HCT116 (cell line): ENCODE data around the gene CAB39L.

Experiments
- CTCF ChIP-seq, 3 experiments: fragments of 200-600 bp in 1 of 3; sonication (generic) in 1 of 3; IDR thresholded peaks in 2 of 3; conservative IDR thresholded peaks in 1 of 3; 2 replicates each; pipeline ENCODE4 v1.5.1; 2012 to 2017; ENCODE audit warnings: low read depth in 2 of 3, low read length in 2 of 3, antibody characterized with exemption in 1 of 3, borderline replicate concordance in 1 of 3, control low read depth in 1 of 3, mild to moderate bottlenecking in 1 of 3, mixed read lengths in 1 of 3, mixed run types in 1 of 3, moderate library complexity in 1 of 3; ENCODE audit not compliant: insufficient read depth in 1 of 3
- TCF7L2 ChIP-seq: IDR thresholded peaks from 2 replicates; pipeline ENCODE4 v1.7.0; 2011; ENCODE audit warnings: borderline replicate concordance, inconsistent platforms; ENCODE audit not compliant: insufficient read depth, insufficient read length; ENCODE audit errors: extremely low read depth

- TF ChIP-seq CTCF (IDR thresholded peaks at IDR 0.05 in 2 of 3, conservative IDR thresholded peaks at IDR 0.05 in 1 of 3; ENCODE audit: borderline replicate concordance in 1 of 3, insufficient read depth in 1 of 3, low read depth in 2 of 3, low read length in 2 of 3) (no peak), TCF7L2 (no peak)
Observed at GRCh38 chr13:49400755-49401659, 42.9 kb downstream of the CAB39L start.
